D341Med (cell line): Measurements from ENCODE around the gene MRPL51.
"Not testable (repeated sequence)": the region's sequence is repeated elsewhere in the genome, so short reads cannot be mapped to it uniquely, and the experiment has no call there.

Experiments
- DNase-seq: peaks from one replicate; pipeline ENCODE4 v3.0.0; 2012; ENCODE audit warnings: low spot score

MRPL51 gene

DNA sequence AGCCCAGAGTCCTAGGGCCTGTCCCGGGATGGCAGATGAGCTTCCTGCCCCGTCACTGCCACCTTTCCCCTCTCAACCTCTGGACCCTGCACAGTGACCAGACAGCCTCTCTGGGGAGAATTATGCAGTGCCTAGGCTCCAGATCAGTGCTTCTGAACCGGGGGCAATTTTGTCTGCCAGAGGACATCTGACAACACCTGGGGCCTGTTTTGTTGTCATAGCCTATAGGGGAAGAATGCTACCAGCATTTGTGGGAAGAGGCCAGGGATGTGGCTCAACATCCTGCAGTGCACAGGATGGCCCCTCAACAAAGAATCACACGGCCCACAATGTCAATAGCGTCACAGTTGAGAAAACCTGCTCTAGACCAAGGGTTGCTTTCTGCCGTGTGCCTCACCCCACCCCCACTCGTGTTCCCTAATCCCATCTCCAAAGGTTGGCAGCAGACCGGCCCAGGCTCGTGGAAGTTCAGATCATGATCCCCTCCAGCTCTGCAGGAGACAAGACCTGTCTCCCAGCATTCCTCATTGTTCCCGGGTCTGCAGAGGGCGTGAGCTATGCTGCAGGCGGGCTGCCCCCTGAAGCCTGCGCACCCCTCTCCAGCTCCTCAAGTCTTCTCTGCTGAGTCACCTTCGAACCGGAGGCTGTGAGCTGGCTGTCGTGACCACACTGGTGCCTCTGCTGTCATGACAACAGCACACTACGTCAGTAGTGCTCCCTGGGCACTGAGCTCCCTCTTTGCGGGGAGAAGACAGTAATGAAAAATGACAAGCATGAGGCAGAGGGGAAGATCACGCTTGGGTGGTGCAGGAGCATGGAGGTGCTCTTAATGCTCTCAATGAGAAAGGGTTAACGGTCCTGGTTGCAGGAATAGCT, 39.2 kb upstream of the MRPL51 start:
- peak; percentile 59 for DNase-seq

DNA sequence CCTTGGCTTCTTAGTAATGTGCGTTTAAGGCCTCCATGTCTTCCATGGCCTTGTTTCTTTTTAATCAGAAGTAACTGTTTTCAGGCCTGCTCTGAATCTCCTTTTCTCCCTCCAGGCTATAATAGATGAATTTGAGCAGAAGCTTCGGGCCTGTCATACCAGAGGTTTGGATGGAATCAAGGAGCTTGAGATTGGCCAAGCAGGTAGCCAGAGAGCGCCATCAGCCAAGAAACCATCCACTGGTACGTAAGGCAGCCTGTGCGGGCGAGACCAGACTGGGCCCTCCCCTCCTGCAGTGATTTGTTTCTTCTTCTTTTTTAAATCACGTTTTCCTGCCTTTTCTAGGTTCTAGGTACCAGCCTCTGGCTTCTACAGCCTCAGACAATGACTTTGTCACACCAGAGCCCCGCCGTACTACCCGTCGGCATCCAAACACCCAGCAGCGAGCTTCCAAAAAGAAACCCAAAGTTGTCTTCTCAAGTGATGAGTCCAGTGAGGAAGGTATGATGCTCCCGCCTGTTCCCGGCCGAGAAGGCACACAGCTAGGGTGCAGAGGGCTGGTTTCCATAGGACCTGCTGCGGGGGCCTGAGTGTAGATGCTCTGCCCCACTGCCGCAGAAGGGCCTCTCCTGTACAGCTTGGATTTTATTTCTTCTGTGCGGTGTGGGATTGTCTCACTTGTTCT, 37.7 kb upstream of the MRPL51 start:
- no peak for DNase-seq

DNA sequence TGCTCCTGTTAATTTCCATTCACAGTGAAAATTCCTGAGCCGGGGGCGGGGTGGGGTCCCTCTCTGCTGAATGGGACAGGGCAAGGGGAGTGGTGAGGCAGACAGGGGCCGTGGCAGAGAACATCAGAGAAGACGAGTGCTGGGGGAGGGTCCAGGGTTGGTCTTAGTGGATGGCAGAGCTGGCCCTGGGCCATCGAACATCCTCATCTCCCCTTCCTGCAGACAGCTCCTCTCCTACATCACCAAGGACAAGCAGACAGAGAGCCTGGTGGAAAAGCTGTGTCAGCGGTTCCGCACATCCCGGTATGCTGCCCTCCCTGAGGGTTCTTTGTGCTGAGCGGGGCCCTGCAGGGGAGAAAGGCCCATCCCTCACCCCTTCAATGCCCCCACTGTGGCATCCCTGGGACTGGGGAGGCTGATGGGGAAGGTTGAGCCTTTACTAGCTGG, 36.3 kb upstream of the MRPL51 start:
- no peak for DNase-seq

DNA sequence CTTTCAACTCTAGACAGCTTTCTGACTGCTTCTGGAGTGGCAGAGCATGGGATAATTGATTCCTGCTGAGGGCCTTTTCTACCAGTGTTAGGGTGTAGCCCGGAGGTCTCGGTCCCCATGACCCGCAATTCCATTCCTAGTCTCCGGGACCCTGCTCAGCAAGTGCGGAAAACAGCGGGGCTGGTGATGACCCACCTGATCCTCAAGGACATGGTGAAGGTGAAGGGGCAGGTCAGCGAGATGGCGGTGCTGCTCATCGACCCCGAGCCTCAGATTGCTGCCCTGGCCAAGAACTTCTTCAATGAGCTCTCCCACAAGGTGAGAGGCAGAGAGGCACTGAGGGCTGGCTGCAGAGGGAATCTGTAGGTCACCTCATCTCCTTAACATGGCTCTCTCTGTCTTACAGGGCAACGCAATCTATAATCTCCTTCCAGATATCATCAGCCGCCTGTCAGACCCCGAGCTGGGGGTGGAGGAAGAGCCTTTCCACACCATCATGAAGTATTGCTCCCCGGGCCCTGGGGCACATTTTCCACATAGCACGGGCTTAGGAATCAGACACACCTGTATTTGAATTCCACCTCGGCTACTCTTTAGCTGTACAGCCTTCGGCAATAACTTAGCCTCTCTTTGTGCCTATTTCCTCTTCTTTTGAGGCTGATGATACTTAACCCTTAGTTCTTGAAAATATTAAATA, 35.6 kb upstream of the MRPL51 start:
- DNase-seq = no peak

DNA sequence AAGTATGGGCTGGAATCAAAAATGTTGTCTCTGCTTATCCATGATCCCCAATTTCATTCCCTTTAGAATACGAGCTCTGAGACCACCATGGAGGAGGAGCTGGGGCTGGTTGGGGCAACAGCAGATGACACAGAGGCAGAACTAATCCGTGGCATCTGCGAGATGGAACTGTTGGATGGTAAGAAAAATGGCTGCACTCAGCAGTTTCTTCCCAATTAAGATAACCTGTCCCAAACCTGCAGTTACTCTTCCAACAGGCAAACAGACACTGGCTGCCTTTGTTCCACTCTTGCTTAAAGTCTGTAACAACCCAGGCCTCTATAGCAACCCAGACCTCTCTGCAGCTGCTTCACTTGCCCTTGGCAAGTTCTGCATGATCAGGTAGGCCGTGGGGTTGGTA, 34.6 kb upstream of the MRPL51 start:
- no peak for DNase-seq

DNA sequence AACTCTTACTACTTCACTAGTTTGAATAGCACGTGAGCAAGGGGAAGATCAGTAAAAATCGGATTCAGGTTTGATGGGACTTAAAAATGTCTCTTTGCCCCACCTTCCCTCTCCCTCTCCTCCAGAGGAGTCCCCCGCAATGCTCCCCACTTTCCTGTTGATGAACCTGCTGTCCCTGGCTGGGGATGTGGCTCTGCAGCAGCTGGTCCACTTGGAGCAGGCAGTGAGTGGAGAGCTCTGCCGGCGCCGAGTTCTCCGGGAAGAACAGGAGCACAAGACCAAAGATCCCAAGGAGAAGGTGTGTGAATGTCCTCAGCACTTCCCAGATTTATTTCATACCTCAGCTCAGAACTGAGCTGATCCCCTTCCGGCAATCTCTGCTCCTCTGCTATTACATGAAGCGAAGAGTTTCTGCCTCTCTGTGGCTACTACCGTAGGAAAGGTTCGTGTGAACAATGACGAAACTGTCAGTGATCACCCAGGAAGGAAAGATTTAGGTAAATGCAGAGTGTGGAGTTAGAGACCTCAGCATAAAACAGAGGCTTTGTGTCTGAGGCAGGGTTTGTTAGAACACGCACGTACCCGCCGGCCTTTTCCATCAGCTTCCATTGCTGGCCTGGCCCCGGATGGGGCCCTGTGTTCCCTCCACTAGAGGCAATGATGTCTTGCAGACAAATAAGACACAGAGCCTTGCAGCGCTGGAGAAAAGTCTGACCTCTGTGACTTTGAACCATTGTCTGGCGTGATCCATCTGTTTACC, 33.9 kb upstream of the MRPL51 start:
- no peak for DNase-seq

DNA sequence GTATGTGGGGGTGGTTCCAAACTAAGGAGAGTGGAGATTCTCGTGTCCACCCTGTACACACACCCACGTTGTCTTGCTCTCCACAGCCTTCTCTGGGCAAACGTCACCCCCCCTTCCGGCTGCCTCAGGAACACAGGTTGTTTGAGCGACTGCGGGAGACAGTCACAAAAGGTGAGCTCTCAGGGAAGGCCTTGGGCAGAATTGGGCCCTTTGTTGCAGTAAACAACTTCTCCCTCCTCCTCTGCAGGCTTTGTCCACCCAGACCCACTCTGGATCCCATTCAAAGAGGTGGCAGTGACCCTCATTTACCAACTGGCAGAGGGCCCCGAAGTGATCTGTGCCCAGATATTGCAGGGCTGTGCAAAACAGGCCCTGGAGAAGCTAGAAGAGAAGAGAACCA, 33.1 kb upstream of the MRPL51 start:
- DNase-seq = no peak

DNA sequence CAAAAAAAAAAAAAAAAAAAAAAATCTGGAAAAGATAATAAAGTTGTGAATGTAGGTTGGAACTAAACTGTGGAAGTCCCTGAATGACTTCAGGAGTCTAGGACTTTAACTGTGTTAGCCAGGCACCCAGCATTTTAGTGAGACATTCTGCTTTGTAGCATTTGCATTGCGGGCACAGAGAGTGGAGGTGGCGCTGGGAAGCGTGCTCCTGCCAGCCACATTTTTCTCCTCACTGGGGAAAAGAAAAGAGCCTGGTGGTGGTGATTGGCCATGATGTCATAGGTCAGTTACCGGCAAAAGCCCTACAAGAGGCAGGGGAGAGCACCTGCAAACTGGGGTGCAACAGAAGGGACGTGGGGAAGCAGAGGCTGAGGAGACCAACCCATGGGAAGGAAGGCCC, 31.6 kb upstream of the MRPL51 start:
- no peak for DNase-seq

DNA sequence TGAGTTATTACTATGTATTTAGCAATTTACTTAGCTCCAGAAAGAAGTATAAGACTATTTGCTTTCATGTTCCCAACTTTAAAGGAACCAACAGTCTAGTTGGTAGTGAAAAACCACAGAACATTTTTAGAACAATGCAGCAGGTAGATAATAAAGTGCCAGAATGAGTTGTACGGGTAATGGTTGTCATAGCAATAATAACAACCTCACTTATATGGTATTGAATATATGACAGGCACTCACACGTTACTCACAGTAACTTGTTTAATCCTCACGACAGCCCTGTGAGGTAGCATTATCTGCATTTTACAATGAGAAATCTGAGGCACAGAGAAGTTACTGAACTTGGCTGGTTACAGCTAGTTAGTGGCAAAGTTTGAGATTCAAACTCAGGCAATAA, 30.6 kb upstream of the MRPL51 start:
- no peak for DNase-seq

DNA sequence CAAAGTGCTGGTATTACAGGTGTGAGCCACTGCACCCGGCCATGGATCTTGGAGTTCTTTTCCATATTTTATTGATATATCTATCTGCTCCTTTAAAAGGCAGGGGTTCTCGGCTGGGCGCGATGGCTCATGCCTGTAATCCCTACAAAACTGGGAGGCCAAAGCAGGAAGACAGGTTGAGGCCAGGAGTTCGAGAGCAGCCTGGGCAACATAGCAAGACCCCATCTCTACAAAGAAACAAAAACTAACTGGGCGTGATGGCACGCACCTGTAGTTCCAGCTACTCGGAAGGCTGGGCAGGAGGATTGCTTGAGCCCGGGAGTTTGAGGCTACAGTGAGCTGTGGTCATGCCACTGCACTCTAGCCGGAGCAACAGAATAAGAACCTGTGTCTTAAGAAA, 29.1 kb upstream of the MRPL51 start:
- no peak for DNase-seq

DNA sequence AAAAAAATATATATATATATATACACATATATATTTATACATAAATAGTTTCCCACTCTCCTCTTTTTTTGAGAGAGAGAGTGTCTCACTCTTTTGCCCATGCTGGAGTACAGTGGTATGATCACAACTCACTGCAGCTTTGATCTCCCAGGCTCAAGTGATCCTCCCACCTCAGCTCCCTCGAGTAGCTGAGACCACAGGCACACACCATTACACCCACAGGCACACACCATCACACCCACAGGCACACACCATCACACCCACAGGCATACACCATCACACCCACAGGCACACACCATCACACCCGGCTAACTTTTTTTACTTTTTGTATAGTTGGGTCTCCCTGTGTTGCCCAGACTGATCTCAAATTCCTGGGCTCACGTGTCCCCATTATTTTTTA, 27.1 kb upstream of the MRPL51 start:
- DNase-seq = no peak

DNA sequence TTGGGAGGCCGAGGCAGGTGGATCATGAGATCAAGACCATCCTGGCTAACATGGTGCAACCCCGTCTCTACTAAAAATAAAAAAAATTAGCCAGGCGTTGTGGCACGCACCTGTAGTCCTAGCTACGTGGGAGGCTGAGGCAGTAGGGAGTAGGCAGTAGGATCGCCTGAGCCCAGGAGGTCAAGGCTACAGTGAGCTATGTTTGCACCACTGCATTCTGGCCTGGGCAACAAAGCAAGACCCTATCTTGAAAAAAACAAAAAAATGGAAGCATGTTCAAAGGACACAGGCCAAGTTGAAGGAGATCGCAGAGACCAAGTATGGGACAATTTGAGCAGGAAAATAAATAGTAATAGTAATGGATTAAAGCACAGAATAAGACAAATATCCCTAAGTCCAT, 15.0 kb upstream of the MRPL51 start:
- DNase-seq = no peak

DNA sequence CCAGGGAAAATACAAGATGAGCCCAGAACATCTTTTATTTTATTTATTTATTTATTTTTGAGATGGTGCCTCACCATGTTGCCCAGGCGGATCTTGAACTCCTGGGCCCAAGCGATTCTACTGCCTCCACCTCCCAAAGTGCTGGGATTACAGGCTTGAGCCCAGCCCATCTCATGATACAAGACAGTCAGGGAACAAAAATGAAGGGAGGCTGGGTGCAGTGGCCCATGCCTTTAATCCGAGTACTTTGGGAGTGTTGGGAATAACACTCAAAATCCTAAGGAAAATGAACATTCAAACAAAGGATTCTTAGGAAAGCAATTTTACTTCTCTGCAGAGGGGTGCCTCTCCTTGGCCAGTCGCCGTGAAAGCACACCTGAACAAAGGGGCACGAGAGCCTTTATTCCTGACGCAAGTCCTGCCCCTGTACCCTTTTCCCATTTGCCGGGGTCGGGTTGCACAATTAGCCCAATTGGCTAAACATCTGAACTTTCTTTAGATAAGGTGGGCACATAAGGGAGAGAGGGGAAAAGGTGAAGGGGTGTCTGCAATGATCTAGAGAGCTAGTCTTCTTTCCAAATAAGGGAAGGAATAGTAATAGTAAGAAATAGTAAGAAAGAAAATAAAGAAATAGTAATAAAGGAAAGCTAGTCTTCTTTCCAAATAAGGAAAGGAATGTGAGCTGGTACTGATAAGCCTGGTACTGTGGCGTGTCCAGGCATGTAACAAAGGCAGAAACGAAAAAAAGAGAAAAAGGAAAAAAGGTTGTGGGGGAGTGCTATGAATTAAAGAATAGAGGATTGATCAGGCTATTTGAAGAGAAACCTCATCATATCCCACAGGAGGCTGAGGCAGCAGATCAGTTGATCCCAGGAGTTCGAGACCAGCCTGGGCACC, 14.3 kb upstream of the MRPL51 start:
- no peak for DNase-seq

DNA sequence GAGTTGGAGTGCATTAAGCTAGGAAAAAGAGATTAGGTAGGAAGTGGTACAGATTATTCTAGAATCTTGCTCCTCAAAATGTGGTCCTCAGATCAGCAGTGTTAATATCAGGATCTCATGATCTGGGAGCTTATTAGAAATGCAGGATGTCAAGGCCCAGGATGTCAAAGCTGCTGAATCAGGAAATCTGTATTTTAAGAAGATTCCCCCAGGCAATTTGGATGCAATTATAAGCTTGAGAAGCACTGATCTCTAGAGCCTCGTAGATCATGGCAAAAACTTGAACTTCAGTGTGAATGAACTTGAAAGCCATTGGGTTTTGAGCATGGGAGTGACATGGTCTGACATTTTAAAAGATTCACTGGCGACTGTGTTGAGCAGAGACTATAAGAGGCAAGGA, 7.4 kb upstream of the MRPL51 start:
- no peak for DNase-seq

DNA sequence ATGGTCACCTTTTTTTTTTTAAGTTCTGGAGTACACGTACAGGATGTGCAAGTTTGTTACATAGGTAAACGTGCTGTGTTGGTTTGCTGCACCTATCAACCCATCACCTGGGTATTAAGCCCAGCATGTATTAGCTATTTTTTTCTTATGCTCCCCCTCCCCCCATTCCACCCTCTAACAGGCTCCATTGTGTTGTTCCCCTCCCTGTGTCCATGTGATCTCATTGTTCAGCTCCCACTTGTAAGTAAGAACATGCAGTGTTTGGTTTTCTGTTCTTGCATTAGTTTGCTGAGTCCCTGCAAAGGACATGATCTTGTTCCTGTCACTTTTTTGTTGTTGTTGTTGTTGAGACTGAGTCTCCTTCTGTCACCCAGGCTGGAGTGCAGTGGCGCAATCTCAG, 4.2 kb upstream of the MRPL51 start:
- not testable (repeated sequence) for DNase-seq

DNA sequence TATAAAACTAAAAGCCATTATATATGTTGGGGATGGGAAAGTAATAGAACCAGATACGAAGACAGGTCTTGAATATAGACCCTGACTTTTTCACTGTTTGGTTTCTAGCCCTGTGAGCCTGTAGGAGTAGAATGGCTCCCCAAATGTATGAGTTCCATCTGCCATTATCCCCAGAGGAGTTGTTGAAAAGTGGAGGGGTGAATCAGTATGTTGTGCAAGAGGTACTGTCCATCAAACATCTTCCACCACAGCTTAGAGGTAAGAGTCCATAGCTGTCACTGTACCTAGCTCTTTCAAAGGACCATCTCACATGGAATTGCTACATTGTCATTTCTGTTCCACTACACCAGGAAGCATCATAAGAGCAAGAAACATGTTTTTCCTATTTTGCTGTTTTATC, 1.9 kb upstream of the MRPL51 start:
- DNase-seq = no peak

DNA sequence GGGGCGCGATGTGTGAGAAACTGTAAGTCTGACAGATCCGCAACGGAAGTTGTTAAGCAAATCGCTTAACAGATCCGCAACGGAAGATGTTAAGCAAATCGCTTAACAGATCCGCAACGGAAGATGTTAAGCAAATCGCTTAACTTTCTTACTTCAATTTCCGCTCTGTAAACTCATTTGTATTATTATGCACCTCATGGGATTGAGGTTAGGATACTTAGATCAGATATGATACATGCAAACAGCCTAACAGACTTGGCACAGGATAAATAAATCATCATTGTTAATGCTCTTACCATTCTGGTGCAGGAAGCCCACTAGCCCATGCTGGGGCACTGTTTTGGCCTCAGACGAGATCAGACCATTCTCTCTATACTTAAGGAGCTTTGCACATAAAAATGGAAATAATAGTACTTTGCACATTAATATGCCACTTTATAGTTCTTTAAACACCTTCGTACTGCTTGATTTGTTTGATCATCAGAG, 1.2 kb upstream of the MRPL51 start:
- no peak for DNase-seq

DNA sequence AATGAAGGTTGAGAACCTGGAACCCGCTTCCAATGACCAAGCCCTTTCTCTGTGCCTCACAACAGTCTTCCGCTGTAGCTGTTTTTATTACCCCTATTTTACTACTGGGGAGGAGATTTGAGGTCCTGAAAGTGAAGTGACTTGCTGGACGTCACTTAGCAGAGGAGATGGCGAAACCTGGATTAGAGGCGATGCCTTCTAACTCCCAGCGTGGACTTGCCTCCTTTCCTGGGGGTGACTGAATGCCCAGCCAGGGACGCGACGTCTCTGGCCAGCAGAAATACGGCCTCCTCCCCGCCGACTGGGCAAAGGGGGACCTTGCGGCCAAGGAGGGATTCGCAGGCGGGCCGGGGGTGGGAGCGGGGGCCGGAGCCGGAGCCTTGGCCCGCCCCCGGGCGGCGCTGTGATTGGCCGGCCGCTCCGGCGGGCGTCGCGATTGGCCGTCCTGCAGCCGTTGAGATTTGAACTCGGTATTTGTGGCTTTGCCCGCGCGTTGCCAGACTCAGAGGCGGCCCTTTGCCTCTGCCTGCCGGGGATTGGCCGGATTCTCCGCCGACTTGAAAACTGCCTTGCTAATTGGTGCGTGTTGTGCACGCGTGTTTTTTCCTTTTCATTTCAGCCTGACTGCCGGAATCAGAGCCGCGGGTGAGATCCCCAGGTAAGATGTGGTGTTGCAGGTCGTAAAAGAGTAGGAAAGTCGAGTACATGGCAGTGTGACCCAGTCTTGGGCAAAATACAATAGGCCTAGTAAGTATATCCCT, 615 bp upstream of the MRPL51 start, which contains the start of gene NCAPD2:
TSS of gene NCAPD2 (plus strand) at position 606 of the 761 bp plus-strand sequence. CDS start 997 bp downstream, outside the sequence.
- DNase-seq = peak; percentile 99

DNA sequence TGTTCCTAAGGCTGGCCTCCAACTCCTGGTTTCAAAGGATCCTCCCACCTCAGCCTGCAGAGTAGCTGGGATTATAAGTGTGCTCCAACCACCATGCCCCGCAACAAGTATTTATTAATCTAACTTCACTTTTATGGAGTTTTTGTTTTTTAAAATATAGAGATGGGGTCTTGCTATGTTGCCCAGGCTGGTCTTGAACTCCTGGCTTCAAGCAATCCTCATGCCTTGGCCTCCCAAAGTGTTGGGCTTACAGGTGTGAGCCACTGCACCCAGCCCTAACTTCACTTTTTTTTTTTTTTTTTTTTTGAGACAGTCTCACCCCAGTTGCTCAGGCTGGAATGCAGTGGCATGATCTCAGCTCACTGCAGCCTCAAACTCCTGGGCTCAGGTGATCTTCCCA, 2.4 kb downstream of the MRPL51 start:
- not testable (repeated sequence) for DNase-seq

DNA sequence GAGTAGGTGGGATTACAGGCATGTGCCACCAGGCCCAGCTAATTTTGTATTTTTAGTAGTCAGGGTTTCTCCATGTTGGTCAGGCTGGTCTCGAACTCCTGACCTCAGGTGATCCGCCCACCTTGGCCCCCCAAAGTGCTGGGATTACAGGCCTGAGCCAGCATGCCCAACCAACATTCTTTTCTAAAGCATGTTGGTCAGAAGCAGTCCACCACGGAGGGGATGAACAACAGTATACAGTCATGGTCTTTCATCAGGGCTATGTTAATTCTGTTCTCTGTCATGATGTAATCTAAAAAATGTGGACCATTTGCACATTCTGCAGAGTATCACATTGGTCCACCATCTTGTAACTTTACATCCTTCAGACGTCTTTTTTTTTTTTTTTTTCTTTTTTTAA, 3.6 kb downstream of the MRPL51 start:
- DNase-seq = no peak
